CD1c-positive myeloid dendritic cell (primary cell): ENCODE measurements around the gene SLC18B1.
A peak's percentile ranks its signal among the peaks of the same experiment; 100 is the strongest.

Experiments used
- DNase-seq: peaks from one replicate; pipeline ENCODE4 v3.0.0-alpha.2; 2016; ENCODE audit errors: extremely low spot score

The SLC18B1 gene

DNA sequence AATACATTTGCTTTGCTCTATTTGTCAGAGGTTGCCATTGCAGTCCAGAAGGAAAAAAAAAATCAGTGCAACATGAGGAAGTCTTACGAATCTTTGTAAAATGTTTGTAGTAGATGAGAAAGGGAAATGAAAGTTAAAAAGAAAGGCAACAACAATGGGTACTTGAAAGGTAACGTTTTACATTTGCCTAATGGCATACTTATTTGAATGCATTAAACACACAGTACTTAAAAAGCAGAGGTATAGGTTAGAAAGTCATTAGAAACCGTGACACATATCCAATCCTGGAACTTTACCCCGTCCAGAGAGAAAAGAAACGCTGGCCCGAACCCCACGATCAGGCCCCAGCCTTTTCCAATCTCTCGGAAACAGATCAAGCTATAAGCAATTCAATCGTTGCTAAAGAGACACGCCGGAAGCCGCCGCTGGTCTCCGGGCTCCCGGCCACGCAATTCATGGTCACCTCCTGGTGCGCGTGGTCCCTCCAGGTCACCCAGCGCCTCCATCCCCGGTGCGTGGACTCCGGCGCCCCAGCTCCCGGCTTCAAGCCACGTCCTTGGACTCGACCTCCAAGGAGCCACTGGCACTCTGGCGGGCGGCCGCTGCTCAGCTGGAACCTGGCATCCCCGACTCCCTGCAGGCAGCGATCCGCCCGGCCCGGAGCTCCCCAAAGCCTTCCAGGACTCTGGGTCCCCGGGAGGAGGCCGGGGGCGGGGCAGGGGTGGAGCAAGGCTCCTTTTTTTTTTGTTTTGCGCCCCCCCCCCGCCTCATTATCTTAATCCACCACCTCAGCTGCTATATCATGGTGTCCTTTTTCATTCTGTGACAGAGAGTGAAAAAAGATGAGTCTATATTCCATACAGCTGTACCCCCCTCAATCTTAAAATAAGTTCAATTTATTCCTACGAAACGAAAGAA is at the start of gene SLC18B1:
Gene SLC18B1 (minus strand): TSS at position 687 of the 918 bp plus-strand sequence. CDS start 181 bp downstream, at position 506.
- peak; percentile 28 for DNase-seq

DNA sequence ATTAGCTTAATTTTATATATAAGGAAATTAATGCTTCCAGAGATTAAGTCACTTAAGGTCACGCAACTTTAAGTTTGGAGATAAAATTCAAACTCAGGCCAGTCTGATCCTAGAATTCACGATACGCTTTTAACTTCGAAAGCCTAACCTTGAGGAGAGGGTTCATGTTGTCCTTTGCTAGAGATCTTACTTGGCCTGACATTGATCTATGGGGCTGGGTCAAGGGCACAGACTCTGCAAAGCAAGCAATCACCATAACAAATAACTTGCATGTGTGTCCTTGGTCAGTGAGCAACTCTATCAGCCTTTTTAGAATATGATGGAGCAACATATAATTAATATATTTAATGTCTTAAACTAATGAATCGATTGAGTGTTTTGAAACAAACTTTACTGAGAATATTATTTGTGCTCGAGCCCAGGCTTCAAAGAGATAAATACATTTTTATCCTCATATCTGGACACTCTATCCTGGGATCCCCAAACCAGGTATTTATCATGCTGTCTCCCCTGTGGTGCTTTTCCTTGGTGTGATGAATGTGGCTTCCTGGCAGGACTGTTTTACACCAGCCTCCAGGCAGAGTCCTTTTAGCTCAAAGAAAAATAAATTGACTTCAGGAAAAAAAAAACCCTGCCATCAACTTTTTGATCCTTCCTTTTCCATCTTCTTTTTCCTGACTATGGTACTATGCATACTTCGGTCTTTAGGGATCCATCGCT is 45.0 kb upstream of the SLC18B1 start:
- DNase-seq = no peak

DNA sequence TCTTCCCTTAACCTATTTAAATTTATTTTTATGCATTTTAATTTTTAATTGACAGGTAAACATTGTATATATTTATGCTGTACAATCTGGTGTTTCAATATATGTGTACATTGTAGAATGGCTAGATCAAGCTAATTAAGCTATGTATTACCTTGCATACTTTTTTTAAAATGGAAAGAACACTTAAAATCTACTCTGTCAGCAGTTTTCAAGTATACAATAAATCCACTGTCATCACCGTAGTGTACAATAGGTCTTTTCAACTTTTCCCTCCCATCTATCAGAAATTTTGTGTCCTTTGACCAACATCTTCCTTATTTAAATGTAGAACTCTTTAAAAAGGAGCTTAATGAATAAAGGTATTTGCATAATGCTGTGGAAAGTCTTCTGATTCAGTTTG is 43.5 kb upstream of the SLC18B1 start:
- no peak for DNase-seq

DNA sequence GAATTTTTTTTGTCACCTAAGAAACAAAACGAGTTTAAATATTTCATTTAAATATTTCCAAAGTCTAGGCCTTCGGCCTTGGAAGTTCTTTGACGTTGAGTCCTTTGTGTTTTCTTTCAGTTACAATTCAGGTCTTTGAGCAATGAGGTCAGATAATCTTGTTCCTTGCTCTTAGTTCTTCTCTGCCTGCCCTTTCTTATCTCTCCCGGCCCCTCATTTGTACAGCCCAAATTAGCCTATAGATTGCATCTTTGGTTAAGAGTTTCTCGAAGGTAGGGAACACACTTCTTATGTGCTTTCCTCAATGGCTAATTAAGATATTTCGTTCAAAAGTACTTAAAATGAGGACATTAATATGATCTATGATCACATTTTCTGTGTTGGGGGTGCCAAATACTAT is 34.5 kb upstream of the SLC18B1 start:
- DNase-seq = no peak

GRCh38 chr6:132830334-132830751 is 31.9 kb upstream of the SLC18B1 start:
- DNase-seq = no peak

DNA sequence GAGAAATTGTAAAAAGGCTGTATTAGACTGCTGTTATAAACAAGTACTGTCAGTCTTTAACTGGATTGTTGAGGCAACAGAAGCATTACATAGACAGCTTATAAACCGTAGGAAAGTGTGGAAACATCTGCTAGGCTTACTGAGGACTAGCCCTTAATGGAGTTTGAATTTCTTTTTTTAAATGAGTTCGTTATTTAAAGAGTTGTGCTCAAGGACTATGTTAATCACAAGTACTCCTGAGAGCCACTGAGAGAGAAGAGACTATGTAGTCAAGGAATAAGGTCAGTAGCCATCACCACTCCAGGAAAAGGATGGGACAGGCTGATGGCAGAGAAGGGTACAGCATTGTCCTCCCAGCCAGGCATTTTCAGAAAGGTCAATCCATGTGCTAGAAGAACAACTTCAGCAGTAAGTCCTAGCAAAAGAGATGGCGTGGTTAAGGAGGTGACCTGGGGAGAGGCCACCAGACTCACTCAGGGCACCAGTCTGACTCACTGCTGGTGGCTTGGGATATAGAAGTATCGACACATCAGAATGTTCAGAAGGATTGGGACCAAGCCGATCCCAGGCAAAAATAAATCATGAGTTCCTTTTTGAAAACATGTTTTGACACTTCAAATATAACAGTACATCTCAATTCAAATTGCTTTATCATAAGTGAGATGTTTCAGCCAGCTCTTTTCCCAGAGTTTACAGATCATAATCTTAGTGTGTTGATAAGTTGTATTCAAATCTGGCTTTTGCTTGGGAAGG is 22.4 kb upstream of the SLC18B1 start:
- DNase-seq = no peak

- no peak for DNase-seq
Observed at GRCh38 chr6:132819405-132820161, 21.1 kb upstream of the SLC18B1 start.

GRCh38 chr6:132818404-132819359 is 20.2 kb upstream of the SLC18B1 start:
- no peak for DNase-seq

DNA sequence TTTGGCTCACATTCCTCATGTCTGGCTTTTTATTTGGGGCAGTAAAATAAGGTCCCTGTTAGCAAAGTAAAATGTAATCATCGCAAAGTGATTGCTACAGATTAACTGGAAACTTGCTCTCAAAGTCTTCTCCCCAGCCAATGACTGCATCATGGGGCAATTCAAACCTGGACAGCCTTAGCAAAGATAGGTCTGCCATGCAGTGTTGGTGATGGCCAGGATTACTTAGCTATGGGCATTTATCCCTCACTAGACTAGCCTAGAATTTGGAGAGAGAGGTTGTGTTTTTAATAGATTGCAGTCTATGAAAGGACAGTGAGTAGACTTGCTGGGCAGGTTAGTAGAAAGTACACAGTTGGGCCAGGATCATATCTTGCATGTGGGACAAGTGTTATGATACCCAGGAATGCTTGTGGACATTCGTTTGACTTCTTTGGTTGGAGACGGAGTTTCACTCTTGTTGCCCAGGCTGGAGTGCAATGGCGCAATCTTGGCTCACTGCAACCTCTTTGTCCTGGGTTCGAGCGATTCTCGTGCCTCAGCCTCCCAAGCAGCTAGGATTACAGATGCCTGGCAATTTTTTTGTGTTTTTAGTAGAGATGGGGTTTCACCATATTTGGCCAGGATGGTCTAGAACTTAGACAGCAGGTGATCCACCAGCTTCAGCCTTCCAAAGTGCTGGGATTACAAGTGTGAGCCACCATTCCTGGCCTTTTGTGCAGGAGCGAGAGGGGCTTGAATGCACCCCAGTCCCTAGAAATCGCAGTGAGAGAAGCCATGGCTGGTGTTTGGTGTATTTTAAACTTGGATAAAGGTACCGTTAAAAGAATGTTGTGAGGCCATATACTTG is 19.3 kb upstream of the SLC18B1 start:
- DNase-seq = no peak

- DNase-seq = no peak
Observed at GRCh38 chr6:132816660-132817059, 18.2 kb upstream of the SLC18B1 start.

GRCh38 chr6:132814716-132815570 is 16.5 kb upstream of the SLC18B1 start:
- peak; percentile 16 for DNase-seq

DNA sequence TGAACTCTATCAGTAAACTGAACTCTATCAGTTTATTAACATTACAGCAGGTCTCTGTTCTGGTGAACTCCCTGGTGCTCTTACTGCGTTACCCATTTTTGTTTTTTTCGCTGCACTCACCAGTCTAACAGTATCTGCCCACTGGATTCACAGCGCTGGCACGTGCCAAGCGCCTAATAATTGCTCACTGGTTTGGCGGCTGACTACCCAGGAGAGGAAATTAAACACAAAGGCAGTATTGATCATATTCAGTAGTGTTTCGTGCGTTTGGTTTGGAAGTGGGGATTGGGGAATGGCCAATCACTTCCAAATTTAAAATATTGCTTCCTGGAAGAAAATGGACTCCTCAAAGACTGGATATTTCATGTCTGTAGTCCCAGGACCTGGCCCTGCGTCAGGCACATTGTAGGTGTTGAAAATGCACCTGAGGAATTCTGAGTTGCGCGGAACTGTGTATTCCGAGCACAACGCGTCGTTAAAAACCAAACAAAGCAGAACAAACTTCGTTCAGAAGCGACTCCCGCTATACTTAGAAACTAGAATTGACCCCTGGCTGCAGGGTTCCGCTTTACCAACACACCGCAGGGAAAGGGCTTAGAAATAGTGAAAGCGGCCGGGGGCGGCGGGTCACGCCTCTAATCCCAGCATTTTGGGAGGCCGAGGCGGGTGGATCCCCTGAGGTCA is 14.9 kb upstream of the SLC18B1 start:
- DNase-seq = peak; percentile 94

DNA sequence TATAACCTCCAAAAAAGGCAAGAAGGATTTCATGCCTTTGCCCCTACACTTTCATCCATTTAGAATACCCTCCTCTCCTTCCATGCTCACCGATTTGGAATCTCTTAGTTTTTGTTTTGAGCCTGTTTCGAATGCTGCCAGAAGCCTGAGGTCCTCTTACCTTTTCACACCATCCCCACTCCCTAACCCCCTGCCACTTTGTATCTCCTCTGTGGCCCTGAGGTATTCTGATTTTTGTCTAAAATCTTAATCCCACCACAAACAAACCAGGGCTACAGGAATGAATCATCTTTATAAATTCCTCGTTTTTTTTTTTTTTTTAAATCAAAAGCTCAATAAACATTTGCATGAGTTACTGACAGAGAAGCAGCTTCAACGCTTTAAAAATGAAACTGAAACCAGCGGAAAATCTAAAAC is 14.3 kb upstream of the SLC18B1 start:
- DNase-seq = peak; percentile 7

- DNase-seq = no peak
Observed at GRCh38 chr6:132812255-132812732, 13.9 kb upstream of the SLC18B1 start.

GRCh38 chr6:132811276-132811675 is 12.8 kb upstream of the SLC18B1 start:
- no peak for DNase-seq

DNA sequence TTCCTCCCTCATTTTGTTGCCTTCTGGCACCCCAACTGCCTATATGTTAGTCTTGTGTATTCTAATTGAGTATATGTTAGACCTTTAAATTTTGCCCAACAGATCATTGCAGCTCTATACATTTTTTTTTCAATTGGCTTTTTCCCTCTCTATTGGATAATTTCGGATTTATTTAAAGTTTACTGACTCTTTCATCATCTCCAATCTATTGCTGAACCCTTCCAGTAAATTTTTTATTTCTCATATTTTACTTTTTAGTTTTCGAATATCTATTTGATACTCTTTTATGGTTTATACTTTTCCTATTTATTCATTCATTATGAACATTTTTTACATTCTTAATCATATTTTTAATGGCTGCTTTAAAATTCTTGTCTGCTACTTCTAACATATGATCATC is 7.1 kb upstream of the SLC18B1 start:
- no peak for DNase-seq

- no peak for DNase-seq
Observed at GRCh38 chr6:132804251-132804650, 5.8 kb upstream of the SLC18B1 start.

DNA sequence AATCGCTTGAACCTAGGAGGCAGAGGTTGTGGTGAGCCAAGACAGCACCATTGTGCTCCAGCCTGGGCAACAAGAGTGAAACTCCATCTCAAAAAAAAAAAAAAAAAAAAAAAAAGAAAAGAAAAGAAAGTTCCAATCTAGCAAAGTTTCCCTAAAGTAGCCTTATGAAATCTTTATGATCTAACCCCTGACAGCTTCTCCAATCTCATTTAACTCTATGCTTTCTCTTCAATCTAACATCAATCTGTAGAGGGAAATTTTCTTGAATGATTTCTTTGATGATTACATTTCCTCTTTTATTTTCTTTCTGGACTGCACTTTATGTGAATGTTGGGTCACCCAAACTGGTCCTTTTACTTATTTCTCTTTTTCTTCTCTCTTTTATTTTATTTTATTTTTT is 2.2 kb upstream of the SLC18B1 start:
- no peak for DNase-seq
